Epithelial cell of proximal tubule (primary cell): ENCODE data around the gene CPT1B. TPM values are rescaled to one million over a fixed set of nuclear protein-coding genes. Genes with fewer than 3 reads are reported as not detected.
A peak's percentile ranks its signal among the peaks of the same experiment; 100 is the strongest.

Experiments
- DNase-seq: peaks from one replicate; pipeline ENCODE4 v3.0.0-alpha.2; 2011; ENCODE audit warnings: low read depth
- H3K4me3 ChIP-seq: 2 replicates; pipeline ENCODE4 v1.5.1; 2011; ENCODE audit warnings: low read depth, mild to moderate bottlenecking, low read length
- total RNA-seq: library from RNA; depleted of rRNA; stranded (reverse); fragments of >200 nt; gene quantifications from 2 replicates; pipeline ENCODE4 v1.2.3, GENCODE V29; 2015
- TF ChIP-seq, protein P1 (sequence below): conservative IDR thresholded peaks from 2 replicates; pipeline ENCODE4 v1.5.1; 2012; ENCODE audit warnings: low read depth, mild to moderate bottlenecking, low read length

Gene CPT1B
- total RNA-seq, 1 donor from 2014 or later = 4.0 TPM

DNA sequence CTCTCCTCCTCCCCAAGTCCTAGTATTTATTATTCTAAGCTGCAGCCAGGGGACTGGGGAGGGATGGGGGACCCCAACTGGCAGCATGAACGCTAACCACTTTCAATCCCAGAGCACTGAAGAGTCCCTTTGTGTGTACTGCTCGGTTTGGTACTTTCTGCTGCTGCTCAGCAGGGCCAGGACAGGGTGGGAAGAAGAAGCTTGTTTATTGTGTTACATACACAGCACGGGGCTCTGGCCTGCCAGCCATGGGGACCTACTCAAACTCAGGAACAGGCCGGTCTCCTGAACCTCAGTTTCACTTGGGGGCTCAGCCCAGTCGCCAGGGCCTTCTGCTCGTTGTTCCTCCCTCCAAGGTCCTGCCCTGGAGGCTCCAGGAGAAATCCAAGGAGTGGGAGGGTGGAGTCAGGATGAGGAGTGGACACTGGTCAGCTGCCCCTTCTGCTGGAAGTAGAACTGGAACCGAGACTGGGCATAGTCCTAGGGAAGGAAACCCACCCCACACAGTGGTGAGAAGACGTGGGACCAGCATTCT, 616 bp upstream of the CPT1B start:
- TF ChIP-seq, protein P1, sequence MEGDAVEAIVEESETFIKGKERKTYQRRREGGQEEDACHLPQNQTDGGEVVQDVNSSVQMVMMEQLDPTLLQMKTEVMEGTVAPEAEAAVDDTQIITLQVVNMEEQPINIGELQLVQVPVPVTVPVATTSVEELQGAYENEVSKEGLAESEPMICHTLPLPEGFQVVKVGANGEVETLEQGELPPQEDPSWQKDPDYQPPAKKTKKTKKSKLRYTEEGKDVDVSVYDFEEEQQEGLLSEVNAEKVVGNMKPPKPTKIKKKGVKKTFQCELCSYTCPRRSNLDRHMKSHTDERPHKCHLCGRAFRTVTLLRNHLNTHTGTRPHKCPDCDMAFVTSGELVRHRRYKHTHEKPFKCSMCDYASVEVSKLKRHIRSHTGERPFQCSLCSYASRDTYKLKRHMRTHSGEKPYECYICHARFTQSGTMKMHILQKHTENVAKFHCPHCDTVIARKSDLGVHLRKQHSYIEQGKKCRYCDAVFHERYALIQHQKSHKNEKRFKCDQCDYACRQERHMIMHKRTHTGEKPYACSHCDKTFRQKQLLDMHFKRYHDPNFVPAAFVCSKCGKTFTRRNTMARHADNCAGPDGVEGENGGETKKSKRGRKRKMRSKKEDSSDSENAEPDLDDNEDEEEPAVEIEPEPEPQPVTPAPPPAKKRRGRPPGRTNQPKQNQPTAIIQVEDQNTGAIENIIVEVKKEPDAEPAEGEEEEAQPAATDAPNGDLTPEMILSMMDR = no peak
- no peak for DNase-seq
- no peak overlapping the region for H3K4me3 ChIP-seq

DNA sequence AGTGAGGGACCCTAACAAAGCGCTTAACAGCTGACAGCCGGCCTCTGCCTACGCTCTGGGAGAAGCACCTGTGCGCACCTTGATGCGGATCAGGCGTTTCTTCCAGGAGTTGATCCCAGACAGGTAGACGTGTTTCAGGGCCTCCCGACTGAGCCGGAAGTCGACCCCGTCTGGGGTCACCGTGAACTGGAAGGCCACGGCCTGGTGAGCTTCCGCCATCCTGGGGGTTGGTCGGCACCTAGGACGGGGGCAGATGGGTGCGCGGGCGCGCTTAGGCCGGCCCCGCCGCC, 585 bp downstream of the CPT1B start:
- no peak for DNase-seq
- TF ChIP-seq, protein P1 = no peak

DNA sequence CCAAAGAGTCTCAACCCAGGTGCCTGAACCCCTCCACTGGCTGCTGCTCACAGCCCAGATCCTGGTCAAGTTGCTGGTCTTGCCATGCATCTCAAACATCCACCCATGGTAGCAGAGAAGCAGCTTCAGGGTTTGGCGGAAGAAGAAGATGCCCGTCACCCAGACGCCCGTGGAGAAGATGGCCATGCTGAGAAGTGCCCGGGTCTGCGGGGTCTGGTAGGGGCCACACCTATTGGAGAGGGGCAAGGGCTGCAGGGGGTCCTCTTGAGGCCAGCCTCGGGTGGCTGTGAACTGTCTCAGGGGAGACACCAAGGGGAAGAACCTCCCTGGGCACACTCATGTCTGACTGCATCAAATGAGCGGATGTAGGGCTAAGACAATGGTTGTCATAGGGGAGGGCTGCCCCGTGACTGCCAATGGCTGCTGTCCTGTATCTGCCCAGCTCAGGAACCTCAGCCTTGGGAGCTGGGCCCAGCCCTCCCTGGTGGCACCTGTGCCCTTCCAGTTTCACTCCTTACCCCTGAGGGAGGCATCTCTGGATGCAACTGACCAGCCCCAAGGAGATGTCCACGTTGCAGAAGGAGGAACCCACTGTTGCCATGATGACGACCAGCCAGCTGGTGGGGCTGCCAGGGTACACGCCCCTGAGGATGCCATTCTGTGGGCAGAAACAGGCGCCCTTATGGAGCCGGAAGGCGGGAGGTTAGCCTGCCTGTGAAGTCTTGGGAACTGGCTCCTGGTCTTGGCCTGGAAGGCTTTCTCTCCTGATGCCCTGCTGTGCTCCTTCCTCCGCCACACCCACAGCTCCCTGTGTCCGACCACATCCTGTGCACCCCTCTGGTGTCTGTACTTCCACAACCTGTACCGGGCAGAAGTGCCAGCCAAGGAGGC, 1.2 kb downstream of the CPT1B start:
- no peak overlapping the region for H3K4me3 ChIP-seq
- TF ChIP-seq, protein P1 = no peak
- no peak for DNase-seq

More for the DNA sequence above, 585 bp downstream of the CPT1B start:
- H3K4me3 ChIP-seq = no peak overlapping the region

DNA sequence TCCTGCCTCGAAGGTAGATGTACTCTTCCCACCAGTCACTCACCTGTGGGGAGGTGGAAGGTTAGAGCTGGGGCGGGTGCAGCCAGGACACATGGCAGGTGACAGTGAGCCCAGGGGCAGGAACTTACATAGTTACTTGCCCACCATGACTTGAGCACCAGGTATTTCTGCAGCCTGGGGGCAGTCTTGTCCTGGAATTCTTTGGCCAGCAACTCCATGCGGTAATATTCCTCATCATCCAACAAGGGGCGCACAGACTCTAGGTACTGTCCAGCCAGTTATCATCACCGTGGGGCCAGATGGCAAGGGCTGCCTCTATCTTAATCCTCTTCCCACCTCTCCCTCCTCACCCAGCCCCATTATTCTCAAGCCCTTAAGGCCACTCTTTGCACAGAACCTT, 2.2 kb downstream of the CPT1B start:
- DNase-seq = no peak
- TF ChIP-seq, protein P1 = peak; percentile 42
- H3K4me3 ChIP-seq = no peak overlapping the region

DNA sequence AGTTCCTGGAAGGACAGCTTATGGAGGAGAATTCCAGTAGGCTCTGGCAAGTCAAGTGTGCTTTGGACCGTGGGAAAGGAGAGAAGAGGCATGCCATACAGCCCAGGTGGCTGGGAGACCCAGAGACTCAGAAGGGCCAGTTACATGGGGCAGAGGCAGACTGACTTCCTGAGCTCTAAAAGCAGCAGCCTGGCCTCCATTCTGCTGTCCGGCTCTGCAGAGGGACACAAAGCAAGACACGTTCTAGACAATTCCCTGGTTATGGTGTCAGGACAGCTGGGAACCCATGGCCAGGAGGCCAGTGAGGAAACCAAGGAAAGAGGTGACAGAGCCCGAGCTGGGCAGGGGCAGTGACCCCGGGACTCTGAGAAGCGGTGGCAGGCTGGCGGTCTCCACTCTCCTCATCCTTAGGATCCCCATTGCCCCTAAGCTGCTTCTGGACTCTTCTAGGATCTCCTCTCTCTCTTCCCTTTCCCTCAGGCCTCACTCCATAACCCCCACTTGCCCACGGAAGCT, 2.7 kb downstream of the CPT1B start:
- H3K4me3 ChIP-seq = no peak overlapping the region
- no peak for DNase-seq
- TF ChIP-seq, protein P1 = no peak

DNA sequence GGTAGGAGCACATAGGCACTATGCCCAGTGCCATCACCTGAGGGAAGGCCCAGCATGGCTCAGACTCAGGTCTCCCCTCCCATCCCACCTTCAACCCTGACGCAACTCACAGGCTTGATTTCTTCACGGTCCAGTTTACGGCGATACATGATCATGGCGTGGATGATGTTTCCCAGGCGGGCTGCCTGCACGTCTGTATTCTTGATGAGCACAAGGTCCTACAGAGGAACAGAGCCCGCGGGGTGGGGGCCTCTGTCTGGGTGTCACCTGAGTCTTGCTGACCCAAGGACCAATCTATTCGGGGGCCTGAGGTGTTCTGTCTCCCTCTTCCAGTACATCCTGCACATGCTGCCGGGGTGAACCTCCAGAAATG, 3.9 kb downstream of the CPT1B start:
- TF ChIP-seq, protein P1 = no peak
- H3K4me3 ChIP-seq = no peak overlapping the region
- DNase-seq = no peak
